Measurements from ENCODE around the gene DOCK2.
"Not testable (repeated sequence)": the region's sequence is repeated elsewhere in the genome, so short reads cannot be mapped to it uniquely, and the experiment has no call there.

The DOCK2 gene

DNA sequence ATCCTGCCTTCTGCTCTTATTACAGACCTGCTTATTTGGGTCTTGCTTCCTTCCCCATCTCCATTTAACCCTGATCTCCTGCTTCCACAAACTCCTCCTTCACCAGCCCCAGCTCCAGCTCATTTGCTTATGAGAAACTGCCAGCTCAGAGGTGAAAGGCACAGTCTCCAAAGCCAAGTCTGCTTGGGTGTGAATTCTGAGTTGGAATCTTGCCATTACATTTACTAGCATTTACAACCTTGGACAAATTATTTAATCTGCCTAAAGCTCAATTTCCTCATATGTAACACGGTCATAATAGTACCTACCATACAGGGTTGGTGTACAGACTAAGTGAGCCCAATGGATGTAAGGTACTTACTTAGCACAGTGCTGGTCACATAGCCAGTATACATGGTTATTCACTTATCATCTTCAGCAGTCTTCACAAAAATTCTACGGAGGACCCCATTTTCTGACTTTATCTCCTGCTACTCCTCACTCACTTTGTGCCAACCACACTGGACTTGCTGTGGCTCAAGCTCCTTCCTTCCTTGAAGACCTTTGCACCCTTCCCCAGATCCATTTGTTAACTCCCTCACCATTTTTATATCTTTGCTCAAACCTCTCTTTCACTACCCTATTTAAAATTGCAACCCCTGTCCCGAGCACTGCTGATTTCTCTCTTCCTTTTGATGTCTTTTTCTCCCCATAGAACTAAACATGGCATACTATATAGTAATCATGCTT, 86.2 kb downstream of the DOCK2 start:
- DNase-seq: no peak

DNA sequence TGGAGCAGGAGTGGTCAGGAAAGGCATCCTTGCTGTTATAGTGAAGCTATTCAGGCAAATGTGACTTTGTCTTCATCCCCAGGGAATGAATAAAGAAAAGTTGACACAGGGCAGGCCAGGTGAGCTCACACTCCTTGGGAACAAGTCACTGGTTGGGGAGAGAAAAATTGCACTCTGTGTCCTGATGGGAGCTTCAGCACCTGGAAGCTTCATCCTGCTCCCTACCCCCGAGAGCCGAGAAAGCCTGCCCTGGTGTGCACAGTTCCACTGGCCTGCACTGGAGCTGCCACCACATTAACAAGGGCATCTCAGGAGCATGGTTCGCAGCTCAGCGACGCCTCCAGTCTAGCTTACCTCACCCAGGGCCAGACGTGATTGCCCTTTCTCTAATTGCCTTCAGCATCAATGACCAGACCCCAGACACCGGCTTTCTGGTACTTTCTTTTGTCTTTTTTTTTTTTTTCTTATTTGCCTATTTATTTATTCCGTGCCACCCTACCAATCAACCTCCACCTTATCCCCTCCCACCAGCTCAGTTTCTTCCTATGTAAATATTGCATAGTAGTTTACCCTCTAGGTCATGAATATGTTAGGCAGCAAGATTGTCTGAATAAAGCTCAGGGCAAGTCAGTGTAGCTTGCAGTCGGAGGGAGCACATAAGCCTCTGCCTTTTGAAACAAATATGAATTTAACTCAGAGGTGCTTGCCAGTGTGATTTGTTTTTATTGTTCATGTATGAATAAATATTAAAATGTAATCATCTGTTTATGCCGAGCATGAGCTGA, 87.4 kb downstream of the DOCK2 start:
- no peak for DNase-seq

GRCh38 chr5:169725665-169726064, 88.6 kb downstream of the DOCK2 start:
- not testable (repeated sequence) for DNase-seq

GRCh38 chr5:169728418-169728817, 91.3 kb downstream of the DOCK2 start:
- no peak for DNase-seq

GRCh38 chr5:169731221-169731620, 94.1 kb downstream of the DOCK2 start:
- DNase-seq: no peak

GRCh38 chr5:169732841-169733240, 95.8 kb downstream of the DOCK2 start:
- no peak for DNase-seq

DNA sequence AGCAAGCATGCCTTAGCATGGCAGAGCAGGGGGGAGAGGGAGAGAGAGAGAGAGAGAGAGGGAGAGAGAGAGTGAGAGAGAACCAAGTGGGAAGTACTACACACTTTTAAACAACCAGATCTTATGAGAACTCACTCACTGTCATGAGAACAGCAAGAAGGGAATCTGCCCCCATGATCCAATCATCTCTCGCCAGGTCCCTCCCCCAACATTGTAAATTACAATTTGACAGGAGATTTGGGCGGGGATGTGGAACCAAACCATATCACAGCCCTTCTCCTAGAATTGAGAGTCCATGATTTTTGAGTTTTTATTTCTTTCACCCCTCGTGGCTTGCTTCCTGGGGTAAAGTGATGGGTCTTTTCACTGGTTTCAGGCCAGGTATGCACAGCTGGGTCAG, 98.8 kb downstream of the DOCK2 start:
- no peak for DNase-seq

DNA sequence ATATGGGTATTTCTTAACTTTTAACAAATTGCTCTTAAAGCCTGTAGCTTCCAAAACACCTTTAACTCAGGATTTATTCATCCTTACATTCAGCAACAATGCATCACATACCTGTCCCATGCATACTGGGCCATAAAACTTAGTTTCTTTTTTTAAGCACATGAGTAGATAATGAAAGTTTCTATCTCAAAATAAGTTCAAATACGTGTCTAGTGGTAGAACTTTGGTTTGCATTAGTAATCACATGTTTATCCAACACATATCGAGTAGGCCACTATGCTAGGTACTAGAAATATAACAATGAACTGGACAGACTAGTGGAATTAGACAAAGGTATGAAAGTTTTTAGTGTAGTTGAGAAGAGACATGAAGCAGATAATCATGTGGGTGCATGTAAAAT, 99.6 kb downstream of the DOCK2 start:
- DNase-seq: no peak

DNA sequence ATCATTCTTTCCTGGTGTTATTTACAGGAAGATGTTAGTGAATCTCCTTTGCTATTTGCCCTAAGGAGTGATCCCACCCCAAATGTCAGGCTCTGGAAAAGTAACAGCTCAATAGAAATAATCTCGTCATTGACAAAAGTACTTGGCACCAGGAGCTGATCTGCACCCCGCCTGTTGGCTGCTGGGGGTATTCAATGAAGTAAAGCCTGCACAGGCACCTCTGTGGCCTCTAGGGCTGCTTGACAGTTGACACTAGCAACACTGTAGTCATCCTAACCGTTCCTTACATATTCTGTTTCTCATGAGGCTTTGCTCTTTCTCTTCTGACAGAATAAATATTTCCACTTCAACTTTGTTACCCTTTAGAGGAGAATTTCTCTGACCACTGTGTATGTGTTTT, 103.4 kb downstream of the DOCK2 start:
- no peak for DNase-seq

GRCh38 chr5:169742771-169743296, 105.8 kb downstream of the DOCK2 start:
- no peak for DNase-seq

DNA sequence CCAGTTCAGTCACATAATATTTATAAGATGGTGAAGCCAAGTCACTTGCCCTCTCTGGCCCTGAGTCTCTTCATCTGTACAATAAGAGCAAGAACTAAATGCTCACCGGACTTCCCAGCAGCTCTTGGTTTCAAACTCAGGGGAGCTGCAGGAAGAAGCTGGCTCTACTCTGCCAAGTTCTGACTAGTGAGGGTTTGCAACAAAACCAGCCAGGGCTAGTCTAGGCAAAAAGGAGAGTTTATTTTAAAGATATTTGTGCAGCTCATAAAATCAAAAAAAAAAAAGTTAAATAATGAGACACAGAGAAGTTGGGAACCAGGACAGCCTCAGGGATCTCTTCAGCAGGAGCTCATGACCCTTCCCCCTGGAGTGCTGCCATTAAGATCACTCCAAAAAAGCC, 107.3 kb downstream of the DOCK2 start:
- no peak for DNase-seq

DNA sequence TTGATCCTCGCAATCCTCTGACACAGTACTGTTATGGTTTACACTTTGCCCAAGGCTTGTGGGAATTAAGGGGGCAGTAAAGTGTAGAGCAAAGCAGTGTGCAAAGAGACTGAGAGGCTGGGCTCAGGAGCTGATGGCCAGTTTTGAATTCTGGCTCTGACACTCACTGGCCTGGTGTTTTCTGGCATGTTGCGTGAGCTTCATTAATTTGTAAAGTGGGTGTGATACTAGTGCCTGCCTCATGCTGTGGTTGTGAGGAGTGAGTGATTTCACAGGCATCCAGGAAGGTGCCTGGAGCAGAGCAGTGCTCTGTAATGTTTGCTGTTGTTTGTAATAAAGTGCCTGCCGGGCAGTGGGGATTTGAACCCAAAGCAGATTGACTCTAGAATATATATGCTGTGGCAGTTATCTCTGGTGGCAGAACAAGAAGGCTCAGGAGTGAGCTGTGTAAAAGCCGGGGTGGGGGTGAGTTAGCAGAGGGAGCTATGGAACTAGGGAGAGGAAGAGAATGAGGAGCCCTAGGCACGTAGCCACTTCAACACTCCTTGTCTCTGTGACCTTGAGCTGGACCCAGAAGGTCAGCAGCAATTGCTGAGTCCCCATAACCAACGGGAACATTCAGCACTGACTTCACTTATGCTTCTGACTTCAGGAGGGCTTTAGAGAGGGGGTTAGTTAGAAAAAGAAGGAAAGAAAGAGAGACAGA, 108.5 kb downstream of the DOCK2 start:
- no peak for DNase-seq

- DNase-seq: no peak
Measured at GRCh38 chr5:169746147-169746694, 109.1 kb downstream of the DOCK2 start.

DNA sequence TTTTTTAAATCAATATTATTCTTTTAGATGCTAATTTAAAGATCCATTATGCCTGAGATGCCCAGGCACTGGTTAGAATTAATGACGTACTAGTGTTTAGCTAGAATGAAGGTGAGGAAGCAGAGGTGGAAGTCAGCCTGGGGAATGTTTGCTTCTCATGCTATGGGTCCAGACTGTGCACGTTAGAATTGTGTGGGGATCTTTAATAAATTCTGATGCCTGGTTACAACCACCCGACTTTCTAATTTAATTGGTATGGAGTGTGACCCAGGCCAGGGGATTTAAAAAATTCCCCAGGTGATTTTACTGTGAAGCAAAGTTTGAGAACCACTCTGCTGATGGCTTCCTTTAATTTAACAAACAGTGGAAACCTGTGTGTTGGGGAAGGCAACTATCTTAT, 111.1 kb downstream of the DOCK2 start:
- no peak for DNase-seq

- no peak for DNase-seq
Measured at GRCh38 chr5:169749295-169749694, 112.2 kb downstream of the DOCK2 start.

- no peak for DNase-seq
Measured at GRCh38 chr5:169751490-169751889, 114.4 kb downstream of the DOCK2 start.

- not testable (repeated sequence) for DNase-seq
Measured at GRCh38 chr5:169752566-169752965, 115.5 kb downstream of the DOCK2 start.

- no peak for DNase-seq
Measured at GRCh38 chr5:169753795-169754194, 116.7 kb downstream of the DOCK2 start.

DNA sequence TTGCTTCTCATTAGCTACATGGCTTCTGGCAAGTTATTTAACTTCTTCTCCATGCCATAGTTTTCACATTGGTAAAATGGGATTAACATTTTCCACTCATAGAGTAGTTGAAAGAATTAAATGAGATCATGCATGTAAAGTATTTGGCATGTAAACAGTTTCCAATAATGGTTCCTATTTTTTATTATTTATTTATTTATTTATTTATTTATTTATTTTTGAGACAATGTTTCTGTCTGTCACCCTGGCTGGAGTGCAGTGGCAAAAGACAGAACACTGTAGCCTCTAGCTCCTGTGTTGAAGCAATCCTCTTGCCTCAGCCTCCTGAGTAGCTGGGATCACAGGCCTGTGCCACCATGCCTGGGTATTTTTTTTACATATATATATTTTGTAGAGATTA, 117.7 kb downstream of the DOCK2 start:
- no peak for DNase-seq

DNA sequence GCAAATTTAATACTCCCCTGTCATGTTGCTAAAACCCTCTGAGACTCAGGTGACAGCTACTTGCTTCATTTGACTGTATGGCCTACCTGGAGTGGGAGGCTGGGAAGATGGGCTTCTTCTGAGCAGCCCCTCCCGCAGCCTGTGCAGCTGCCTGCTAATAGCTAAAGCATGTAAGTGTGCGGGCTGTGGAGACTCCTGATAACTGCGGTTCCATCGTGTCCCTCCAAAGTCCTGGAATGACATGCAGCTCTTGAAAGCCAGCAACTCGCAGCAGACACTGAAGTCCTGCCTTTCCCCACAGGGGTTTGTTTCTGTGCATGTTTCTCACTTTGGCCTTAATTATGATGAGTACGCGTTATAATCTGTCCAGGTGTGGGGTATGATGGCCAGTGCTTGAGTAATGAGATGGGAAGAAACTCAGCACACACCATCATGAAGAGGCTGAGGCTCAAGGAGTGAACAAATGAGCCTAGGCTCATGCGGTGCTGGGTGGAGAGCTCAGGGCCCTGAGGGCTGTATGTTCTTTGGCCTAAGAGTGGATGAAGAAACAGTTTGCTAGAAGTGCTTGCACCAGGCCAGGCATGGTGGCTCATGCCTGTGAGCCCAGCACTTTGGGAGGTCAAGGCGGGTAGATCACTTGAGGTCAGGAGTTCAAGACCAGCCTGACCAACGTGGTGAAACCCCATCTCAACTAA, 119.1 kb downstream of the DOCK2 start:
- no peak for DNase-seq

DNA sequence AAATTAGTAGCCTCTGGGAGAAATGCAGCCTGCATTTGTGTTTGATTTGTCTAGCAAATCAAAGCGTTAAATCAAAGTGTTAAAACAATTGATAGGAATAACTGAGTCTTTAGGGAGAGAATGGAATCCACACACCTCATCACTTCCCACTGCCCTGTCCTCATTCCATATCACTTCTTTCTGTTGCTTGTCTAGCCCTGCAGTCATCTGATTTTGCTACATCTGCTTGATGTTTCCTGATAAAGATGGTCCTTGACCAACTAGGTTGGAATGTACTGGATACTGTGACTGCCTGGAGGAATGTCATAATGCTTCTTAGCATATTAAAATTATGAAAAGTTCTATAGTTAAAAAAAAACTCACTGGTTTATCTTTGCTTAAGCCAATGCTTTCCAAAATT, 119.9 kb downstream of the DOCK2 start:
- no peak for DNase-seq

- no peak for DNase-seq
Measured at GRCh38 chr5:169758886-169759285, 121.8 kb downstream of the DOCK2 start.

DNA sequence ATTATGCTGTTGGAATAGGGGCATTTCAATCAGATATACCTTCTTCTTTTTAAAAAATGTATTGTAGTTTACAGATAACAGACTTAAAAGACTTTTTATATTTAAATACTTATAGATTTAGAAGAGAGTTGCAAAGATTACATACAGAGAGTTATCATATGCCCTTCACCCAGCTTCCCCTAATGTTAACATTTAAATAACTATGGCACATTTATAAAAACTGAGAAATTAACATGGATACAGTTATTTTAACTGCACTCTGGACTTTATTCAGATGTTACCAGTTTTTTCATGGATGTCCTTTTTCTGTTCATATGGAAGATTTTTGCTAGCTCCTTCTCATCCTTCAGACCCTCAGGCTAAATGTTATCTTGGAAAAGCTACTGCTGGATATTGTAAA, 123.2 kb downstream of the DOCK2 start:
- DNase-seq: no peak
